Adrenal gland (tissue), 5 donors: ENCODE results near the gene RALGDS.

ENCODE experiments used
- POLR2A ChIP-seq, 2 donors: fragments of 450-650 bp; IDR thresholded peaks; one replicate each; pipeline ENCODE4 v1.6.1; 2017; ENCODE audit warnings: antibody characterized with exemption in 2 of 2, mild to moderate bottlenecking in 2 of 2, moderate library complexity in 1 of 2
- TF ChIP-seq, protein P1 (sequence below), 6 experiments: fragments of 450-650 bp in 4 of 6; fragments of 200-600 bp in 2 of 6; sonication (generic) in 1 of 6; IDR thresholded peaks; 1 replicate in 5 of 6; 2 replicates in 1 of 6; pipeline versions ENCODE4 v1.5.1 to v1.8.0; 2016 to 2021; ENCODE audit warnings: antibody characterized with exemption in 6 of 6, mild to moderate bottlenecking in 2 of 6, moderate library complexity in 1 of 6
- donor health status: DM: no; HTN: no; CAD: no.

DNA sequence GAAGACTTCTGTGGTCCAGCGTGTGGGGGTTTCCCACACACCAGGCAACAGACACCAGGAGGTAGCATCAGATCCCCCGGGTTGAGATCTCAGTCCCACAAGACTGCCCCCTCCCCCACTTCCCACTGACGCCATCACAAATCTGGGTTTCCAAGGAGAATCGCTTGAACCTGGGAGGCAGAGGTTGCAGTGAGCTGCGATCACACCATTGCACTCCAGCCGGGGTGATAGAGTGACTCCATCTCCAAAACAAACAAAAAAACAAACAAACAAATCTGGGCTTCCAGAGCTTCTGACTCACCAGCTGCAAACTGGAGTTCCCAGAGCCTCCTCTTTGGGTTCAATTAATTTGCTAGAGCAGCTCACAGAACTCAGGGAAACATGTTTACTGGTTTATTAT lies 47.4 kb upstream of the RALGDS start:
- TF ChIP-seq POLR2A (IDR thresholded peaks at IDR 0.05) = no peak
- TF ChIP-seq, protein P1, sequence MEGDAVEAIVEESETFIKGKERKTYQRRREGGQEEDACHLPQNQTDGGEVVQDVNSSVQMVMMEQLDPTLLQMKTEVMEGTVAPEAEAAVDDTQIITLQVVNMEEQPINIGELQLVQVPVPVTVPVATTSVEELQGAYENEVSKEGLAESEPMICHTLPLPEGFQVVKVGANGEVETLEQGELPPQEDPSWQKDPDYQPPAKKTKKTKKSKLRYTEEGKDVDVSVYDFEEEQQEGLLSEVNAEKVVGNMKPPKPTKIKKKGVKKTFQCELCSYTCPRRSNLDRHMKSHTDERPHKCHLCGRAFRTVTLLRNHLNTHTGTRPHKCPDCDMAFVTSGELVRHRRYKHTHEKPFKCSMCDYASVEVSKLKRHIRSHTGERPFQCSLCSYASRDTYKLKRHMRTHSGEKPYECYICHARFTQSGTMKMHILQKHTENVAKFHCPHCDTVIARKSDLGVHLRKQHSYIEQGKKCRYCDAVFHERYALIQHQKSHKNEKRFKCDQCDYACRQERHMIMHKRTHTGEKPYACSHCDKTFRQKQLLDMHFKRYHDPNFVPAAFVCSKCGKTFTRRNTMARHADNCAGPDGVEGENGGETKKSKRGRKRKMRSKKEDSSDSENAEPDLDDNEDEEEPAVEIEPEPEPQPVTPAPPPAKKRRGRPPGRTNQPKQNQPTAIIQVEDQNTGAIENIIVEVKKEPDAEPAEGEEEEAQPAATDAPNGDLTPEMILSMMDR (IDR thresholded peaks at IDR 0.05) = no peak
